ENCODE results near the gene MTAP. TPM values are rescaled to one million over a fixed set of nuclear protein-coding genes. Genes with fewer than 3 reads are reported as not detected.
"Not testable (repeated sequence)": the region's sequence is repeated elsewhere in the genome, so short reads cannot be mapped to it uniquely, and the experiment has no call there.

Gene MTAP
- polyA plus RNA-seq, 4 donors: 39.6 to 50.4 (median 43.5) TPM

DNA sequence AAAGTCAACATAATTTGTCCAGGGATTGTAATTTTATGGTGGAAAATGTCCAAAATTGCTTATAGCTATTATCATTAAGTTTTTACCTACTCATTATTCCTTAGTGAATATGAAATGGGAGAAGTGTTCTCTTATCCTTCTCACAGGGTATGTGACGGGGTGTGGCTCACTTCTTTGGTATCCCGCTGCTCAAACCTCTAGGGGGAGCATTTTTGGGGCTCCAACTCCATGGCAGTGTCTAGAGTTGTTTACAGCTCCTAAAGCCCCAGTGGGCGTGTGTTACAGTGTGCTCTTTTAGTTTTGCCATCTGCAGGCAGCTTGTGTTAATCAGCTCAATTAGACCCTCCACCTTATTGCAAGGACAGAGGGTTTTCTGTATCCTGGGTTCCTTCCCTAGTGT is 102.3 kb downstream of the MTAP start:
- no peak for DNase-seq (ENCODE audit: low read depth in 4 of 4, low spot score in 2 of 4)

DNA sequence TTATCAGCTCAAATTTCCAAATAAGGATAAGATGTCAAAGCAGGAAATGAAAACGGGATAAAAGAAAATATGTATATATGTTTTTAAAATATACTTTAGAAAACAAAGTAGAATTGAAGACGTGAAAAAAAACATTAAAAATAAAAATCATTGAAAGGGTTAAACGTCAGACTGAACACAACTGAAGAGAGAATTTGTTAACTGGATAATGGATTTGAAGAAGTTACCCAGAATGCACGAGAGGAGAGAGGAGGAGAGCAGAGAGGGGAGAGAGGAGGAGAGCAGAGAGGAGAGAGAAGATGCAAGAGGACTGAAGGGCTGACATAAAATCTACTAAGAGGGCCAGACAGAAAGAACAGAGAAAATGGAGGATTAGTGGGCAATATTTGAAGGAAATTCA is 103.8 kb downstream of the MTAP start:
- DNase-seq (ENCODE audit: low read depth in 4 of 4, low spot score in 2 of 4): no peak

DNA sequence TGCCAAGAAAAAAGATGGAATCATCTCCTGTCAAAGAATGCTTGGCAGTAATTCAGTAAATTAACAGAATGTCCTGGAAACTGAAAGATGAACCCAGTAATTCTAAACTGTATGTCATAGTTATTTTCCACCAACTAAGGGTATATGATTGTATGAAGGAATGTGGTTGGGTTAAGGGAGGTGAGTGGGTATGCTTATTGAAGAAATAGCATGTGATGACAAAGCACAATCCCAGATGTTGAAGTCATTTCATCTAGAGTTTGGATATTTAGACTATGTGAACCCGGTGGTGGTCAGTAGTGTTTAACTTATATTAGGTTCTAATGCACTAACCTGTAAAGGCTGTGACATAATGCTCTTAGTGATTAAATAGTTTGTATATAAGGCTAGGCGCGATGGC is 104.4 kb downstream of the MTAP start:
- no peak for DNase-seq (ENCODE audit: low read depth in 4 of 4, low spot score in 2 of 4)

DNA sequence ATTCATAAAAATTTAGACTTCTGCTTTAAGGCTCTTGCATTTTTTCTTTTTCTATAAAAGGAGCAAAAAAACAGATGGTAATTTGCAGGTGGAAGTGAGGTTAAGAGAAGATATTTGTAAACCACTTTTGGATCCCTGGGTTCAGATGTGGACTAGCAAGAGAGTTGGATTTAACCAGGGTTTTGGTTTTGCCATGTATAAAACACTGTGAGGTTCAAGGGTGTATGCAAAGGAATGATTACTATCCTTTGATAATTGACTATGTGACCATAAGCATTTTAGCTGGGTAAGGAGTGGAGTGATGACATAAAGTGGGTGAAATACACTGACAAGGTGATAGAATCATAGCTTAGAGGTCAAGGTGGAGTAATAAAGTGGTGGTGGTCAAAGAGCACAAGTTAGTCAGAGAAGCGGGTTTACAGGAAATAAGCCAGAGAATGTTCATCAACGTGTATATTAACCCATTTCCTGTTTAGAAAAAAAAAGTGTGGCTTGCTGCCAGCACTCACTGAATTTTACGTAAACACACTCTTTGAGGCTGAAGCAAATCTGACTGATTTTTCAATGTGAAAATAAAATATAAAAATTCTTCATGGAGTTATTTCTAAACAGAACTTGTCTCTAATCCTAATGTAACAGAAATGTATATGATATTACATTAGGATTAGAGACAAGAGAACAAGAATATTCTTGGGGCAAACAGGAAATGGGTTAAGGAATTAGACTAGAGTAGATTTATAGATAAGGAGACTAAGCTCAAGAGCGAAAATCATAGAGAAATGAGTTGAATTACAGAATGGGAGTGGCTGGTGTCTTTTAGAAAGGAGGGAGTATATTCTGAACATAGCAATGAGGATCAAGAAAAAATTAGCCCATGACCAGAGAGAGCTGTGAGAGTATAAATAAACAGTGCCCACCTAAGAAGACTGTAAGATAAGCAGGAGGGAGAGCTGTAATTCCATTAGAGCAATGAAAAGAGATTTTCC is 117.2 kb downstream of the MTAP start:
- no peak for DNase-seq (ENCODE audit: low read depth in 4 of 4, low spot score in 2 of 4)

DNA sequence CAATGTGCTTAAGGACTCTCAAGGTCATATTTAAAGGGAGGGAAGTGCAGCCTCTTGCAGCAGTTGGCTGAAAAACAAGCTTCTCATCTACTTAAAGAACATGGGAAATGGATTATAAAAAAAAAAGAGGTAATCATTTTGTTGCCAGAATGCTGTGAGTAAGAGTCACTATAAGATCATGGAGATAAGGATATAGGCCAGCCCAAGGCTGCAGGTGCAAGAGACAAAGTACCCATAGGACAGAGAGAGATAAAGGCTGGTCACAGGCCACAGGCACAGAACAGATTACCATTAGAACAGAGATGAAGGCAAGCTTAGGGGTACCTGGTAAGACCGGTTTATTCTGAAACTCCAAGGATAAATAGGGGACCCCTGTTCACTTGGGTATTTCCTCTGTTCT is 121.3 kb downstream of the MTAP start:
- no peak for DNase-seq (ENCODE audit: low read depth in 4 of 4, low spot score in 2 of 4)

DNA sequence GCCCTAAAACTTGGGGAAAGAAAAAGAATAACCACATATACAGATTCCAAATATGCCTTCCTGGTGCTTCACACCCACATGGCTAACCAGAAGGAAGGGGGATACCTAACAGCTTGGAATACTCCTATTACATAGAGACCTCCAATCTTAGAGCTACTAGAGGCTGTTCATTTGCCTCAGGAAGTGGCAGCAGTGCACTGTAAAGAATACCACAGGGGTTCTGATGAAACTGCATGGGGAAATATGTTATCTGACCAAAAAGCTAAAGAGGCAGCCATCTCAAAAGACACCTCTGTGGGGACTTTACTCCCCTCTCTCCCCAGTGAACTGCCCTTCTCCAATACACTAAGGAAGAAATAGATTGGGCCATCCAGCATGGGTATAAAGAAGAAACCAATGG is 125.3 kb downstream of the MTAP start:
- DNase-seq (ENCODE audit: low read depth in 4 of 4, low spot score in 2 of 4): no peak

DNA sequence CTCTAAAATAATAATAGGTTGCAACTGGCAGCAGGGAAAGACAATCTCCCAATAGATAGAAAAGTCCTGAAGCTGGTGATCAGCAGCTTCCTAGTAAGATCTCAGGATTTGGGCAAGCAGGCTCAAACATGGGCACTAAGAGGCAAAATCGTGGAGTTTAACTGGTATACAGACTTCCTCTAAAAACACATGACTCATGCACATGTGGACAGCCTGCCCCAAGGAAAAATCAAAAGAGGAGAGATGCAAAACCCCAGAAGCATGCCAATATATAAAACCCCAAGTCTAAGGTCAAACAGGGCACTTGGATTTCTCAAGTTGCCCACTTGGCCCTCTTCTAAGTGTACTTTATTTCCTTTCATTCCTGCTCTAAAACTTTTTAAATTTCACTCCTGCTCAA is 129.0 kb downstream of the MTAP start:
- no peak for DNase-seq (ENCODE audit: low read depth in 4 of 4, low spot score in 2 of 4)

DNA sequence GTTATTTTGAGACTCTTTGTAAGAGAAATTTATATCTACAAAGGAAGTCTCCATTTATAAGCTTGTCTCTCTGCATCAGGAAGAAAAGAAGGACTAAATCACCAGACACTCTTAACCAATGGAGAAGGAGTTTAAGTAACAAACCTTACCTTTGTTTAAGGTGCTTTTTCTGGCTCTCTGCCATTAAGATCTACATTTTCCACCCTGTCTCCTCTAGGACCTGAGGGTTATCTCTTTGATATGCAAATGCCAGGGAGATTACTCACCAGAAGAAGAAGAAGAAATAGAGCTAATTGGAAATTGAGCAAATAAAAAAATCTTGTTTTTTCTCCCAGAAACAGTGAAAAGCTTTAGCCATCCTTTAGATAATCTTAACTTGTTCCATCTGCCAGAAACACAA is 130.8 kb downstream of the MTAP start:
- no peak for DNase-seq (ENCODE audit: low read depth in 4 of 4, low spot score in 2 of 4)

DNA sequence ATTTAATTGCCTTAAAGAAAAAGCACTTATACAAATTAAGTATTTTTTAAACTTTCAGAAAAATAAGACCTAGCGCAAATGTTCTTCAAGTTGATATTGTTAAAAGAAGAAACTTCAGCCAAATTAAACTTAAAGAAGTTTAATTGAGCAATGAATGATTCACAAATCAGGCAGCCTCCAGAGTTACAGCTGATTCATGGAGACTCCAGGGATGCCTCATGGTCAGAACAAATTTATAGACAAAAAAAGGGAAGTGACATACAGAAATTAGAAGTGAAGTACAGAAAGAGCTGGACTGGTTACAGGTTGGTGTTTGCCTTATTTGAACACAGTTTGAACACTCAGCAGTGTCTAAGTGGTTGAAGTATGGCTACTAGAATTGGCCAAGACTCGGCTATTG is 131.4 kb downstream of the MTAP start:
- DNase-seq (ENCODE audit: low read depth in 4 of 4, low spot score in 2 of 4): no peak

DNA sequence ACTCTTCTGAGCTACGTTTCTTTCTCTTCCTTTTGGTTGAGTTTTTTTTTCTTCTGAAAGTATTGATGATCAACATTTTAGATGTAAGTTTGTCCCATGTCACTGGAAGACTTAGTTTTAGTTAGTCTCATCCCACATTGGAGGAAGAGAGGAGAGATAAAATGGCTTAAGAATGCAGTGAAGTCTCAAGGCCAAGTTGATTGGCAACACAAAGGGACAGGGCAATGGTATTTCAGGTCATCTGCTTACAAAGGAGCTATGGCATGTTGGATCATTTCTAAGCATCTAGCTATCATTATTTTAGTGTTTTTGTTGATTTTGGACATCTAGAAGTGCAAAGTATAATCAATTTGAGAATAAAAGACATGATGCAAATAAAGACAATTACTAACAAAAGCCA is 133.2 kb downstream of the MTAP start:
- DNase-seq (ENCODE audit: low read depth in 4 of 4, low spot score in 2 of 4): no peak

DNA sequence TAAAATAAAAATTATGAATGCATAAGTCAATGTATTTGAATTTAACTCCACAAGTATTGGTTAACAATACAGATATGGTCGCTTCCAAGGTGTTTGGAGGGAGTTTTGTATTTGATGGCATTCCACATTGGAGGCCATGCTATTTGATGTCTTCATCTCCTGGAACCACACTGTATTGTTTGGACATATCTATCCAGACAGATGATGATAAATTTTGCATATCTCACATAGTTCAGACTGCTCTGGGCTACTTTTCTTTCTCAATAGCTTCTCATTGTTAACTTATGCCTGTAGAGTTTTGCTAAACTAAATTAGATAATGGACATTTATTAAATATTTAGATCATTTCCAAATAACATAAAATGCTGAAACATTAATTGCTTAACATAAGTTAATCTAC is 133.7 kb downstream of the MTAP start:
- DNase-seq (ENCODE audit: low read depth in 4 of 4, low spot score in 2 of 4): no peak

DNA sequence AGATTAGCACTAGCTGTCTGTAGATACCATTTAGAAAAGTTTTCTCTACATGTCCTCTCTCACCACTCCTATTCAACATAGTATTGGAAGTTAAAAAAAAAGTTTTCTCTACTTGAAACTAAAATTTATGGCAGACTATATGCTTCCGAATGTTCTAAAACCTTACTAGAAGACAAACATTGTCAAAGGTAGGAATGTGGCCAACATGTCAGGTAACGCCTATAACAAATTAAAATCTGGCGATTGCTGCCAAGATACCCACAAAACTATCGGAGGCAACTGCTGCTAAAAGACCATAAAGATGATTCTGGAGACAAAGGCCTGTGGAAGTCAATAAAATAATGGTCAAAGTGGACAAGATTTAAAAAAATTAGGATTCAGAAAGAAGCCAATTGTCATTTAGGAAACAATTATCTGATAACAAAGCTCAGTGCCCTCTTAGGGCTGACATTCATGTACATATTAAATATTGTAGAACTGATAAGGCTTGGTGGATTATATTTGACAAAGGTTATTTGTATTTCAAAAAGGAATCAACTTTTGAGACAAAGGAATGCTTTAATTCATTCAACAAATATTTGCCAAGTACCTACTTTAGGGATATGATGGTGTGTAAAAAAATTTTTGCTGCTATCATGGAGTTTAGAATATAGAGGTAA is 139.0 kb downstream of the MTAP start:
- DNase-seq (ENCODE audit: low read depth in 4 of 4, low spot score in 2 of 4): no peak

DNA sequence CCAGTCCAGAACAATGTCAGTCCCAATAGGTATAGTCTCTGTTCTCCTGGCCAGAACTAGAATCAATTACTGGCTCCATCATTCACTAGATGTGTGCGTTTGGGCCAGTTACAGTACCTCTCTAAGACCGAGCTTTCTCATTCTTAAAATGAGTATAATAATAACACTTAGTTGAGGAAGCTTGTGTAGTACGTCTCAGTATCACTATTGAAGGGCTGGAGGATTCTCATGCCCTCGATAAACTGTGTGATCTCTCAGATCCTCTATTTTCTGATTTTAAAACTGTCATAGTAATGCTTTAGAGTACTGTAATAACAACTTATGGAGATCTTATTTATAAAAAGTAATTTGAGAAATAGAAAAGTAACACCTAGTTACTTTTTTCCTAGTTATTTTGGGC is 141.0 kb downstream of the MTAP start:
- no peak for DNase-seq (ENCODE audit: low read depth in 4 of 4, low spot score in 2 of 4)

DNA sequence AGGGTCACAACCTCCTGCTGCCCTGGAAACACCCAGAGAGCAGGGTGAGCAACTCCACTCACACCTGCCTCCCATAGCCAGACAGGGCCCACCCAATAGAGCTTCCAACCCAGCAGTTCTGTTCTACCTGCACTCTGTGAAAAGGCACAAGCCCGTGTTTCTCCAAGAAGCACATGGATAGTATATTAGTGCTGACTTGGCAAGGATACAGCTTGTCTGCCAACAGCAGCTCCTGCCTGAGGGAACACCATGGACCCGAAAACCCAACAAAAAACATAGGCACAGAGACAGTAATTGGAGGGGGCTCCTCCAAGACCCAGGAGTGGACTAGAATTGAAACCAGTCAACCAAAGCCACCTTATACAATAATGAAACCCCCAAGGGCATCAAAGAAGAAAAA is 143.2 kb downstream of the MTAP start:
- no peak for DNase-seq (ENCODE audit: low read depth in 4 of 4, low spot score in 2 of 4)

DNA sequence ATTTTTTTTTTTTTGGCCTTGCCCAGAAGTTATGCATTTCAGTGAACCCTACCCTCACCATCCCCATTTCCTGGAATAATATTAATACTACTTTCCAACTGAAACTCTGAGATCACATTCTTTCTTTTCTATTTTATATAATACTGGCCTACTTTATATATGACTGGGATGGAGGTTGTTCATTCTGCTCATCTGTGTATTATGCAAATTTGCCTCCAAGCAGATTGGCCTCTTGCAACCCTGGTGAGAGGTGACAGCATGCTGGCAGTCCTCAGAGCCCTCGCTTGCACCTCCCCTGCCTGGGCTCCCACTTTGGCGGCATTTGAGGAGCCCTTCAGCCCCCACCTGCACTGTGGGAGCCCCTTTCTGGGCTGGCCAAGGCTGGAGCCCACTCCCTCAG is 156.4 kb downstream of the MTAP start:
- DNase-seq (ENCODE audit: low read depth in 4 of 4, low spot score in 2 of 4): no peak

DNA sequence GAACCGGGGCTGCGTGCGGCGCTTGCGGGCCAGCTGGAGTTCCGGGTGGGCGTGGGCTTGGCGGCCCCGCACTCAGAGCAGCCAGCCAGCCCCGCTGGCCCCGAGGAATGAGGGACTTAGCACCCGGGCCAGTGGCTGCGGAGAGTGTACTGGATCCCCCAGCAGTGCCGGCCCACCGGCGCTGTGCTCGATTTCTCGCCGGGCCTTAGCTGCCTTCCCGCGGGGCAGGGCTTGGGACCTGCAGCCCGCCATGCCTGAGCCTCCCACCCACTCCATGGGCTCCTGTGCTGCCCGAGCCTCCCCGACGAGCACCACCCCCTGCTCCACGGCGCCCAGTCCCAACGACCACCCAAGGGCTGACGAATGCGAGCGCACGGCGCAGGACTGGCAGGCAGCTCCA is 156.8 kb downstream of the MTAP start:
- DNase-seq (ENCODE audit: low read depth in 4 of 4, low spot score in 2 of 4): not testable (repeated sequence)

DNA sequence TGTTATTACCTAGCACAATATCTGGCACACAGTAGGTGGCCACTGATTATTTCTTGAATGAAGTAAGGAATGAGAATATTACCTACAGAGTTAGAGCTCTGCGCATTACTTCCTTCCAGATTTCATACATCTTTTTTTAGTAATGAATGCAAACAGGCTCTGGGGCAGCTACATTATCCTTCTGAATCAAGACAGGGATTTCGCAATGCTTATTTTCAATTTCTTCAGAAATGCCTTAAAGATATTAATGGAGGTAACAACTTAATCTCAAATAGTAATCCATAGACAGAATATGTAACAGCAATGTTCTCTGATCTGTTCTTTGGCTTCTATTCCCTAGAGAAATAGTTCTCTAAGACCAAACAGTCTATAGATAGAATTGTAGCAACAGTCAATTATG is 159.1 kb downstream of the MTAP start:
- no peak for DNase-seq (ENCODE audit: low read depth in 4 of 4, low spot score in 2 of 4)

DNA sequence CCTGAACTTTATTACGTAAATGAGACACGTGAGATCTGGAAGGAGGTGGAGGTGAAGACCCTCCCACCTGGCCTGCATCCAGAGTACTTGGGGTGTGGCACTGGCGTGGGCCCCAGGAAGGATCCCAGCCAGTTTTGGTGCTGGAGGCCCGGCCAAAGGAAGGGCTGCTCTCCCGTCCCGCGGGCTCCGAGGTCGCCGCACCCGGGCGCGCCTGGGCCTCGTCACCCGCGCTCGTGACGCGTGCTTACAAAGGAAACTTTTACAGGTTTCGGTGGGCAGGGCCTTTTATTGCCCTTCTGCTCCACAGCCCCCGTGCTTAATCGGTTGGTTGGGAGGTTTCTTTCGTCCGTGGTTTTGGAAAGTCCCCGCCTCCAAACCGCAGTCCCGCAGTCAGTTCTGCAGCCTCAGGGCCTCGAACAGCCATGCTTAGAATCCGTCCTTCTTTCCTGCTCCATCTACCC is 162.5 kb downstream of the MTAP start:
- no peak for DNase-seq (ENCODE audit: low read depth in 4 of 4, low spot score in 2 of 4)

DNA sequence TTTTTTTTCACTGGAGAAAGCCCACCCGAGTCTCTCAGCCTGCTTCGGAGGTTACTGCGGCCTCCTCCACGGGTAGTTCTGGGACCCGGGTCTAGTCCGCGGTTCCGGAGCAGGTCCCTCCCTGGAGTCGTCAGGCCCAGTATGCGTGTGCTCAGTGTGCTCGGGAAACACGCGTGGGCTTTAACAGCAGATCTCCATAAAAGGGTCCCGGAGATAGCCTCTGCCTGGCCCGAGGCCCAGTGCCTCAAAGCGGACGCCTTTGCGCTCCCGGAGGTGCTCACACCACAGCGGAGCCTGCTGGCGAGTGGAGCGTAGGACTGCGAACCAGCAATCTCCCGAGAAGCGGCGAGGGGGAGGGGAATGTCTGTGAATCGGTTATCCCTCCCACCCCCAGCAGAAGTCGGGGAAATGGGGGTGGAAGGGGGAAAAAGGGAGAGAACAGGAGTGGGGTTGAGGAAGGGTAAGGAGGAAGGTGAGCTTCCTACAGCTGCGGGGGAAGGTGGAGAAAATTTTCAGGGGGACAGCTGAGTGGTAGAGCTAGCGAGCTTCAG is 163.0 kb downstream of the MTAP start:
- no peak for DNase-seq (ENCODE audit: low read depth in 4 of 4, low spot score in 2 of 4)

DNA sequence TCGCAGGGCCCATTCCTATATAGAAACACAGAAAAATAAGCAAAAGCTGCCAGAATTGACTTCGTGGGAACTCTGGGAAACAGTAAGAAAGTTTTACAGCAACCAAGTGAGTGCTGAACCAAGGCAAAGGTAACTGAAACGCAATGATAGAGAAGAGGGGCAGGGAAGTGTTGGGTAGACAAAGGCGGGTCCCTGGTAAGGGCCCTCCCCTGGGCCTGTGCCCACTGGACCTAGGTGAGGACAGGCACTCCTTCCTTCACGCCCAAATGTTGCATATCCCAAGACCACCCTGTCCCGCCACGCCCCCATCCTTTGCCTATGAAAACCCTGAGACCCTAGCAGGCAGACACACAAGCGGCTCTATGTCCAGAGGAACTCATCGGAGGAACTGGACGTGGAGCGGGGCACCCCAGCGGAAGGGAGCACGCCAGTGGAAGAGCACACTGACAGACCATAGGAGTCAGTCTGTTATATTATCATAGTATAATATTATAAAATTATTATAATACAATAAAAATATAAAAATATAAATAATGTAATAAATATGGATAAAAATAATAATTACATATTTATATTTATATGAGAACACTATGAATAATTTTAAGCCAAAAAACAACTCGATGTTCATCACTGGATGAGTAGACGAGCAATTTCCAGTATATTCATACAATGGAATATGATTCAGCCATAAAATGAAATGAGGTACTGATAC is 163.9 kb downstream of the MTAP start:
- no peak for DNase-seq (ENCODE audit: low read depth in 4 of 4, low spot score in 2 of 4)

DNA sequence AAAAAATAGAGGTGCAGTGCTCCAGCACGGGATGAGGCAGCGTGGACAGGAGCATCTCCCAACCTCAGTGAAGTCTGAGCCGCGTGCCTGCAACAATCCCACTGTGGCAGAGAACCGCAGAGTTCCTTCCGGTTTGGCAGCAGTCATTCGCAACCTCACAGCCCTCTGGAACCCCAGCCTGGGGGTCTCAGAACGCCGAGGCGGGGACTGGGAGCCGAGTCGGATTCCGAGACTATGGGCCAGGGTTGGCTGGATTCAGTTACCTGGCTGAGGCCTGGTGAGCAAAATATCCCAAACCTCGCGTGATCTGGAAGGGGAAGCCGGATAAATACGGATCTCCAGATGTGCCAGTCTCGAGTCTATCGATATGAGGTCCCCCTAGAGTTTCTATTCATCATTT is 164.7 kb downstream of the MTAP start:
- DNase-seq (ENCODE audit: low read depth in 4 of 4, low spot score in 2 of 4): no peak
